AG04449 (cell line): ENCODE measurements around the gene FOXQ1.

Experiments
- CTCF ChIA-PET: fragments of 350-600 bp; formaldehyde crosslinking; extraction: SDS; loops from one replicate; lab custom pipeline; 2021; ENCODE audit warnings: antibody characterized with exemption; lab: Yijun Ruan, JAX
- POLR2A ChIA-PET: fragments of 400-600, 350-600 bp; formaldehyde crosslinking; extraction: SDS; loops from one replicate; lab custom pipeline; 2020; ENCODE audit warnings: antibody characterized with exemption, inconsistent platforms; lab: Yijun Ruan, JAX
- DNase-seq: peaks from one replicate; pipeline ENCODE4 v3.0.0-alpha.2; 2010; ENCODE audit warnings: low read depth, low spot score
- H3K4me3 ChIP-seq: 2 replicates; pipeline ENCODE4 v1.5.1; 2011; ENCODE audit warnings: low read depth, mild to moderate bottlenecking, control low read depth, low read length
- TF ChIP-seq, protein P1 (sequence below): IDR thresholded peaks from one replicate; pipeline ENCODE4 v1.5.1; 2011; ENCODE audit warnings: mild to moderate bottlenecking, moderate library complexity, low read length, control low read depth, inconsistent platforms; ENCODE audit not compliant: insufficient read depth; ENCODE audit errors: missing control alignments

FOXQ1 gene

DNA sequence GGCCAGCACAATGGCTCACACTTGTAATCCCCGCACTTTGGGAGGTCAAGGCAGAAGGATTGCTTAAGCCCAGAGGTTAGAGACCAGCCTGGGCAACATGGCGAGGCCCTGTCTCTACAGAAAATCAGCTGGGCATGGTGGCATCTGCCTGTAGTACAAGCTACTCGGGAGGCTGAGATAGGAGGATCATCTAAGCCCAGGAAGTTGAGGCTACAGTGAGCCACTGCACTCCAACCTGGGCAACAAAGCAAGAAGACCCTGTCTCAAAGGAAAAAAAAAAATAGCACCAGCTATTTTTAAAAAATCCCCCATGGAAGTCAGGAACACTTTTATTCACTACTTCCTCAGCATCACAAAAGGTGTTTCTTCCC is 45.2 kb upstream of the FOXQ1 start:
- POLR2A ChIA-PET: no interaction called here
- CTCF ChIA-PET: no interaction called here

DNA sequence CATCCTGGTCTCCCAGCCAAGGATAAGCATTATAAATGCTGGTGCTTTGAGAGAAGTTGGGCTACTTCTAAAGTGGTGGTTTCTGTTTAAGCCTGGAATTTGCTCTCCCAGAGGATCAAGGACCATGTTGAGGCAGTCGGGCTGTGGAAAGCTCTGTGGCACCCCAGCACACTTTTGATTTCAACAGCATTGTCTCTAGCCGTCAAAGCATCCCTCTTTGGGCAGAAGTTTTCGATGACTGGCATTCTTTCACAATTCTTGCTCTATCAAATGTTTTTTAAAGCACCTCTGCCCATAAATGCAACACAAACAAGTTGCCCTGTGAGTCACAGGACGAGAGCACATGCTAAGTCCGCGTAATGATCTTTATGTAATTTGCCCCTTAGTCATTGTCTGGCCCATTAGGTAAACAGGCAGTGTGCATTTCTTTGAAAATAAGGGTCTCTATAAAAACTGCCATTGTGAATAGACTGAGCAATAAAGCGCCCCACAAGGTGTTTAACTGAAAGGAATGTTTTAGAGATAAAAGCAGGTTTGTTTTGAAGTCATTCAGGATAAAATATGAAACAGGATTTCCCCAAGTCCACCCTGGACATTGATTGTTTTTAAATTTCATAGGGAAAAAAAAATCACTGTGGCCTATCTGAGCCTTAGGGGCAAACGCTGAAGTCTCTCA is 44.7 kb upstream of the FOXQ1 start:
- no peak for DNase-seq
- POLR2A ChIA-PET: no interaction called here
- TF ChIP-seq, protein P1, sequence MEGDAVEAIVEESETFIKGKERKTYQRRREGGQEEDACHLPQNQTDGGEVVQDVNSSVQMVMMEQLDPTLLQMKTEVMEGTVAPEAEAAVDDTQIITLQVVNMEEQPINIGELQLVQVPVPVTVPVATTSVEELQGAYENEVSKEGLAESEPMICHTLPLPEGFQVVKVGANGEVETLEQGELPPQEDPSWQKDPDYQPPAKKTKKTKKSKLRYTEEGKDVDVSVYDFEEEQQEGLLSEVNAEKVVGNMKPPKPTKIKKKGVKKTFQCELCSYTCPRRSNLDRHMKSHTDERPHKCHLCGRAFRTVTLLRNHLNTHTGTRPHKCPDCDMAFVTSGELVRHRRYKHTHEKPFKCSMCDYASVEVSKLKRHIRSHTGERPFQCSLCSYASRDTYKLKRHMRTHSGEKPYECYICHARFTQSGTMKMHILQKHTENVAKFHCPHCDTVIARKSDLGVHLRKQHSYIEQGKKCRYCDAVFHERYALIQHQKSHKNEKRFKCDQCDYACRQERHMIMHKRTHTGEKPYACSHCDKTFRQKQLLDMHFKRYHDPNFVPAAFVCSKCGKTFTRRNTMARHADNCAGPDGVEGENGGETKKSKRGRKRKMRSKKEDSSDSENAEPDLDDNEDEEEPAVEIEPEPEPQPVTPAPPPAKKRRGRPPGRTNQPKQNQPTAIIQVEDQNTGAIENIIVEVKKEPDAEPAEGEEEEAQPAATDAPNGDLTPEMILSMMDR: no peak
- no peak overlapping the region for H3K4me3 ChIP-seq
- CTCF ChIA-PET: no interaction called here

More for the DNA sequence above, 45.2 kb upstream of the FOXQ1 start:
- H3K4me3 ChIP-seq: no peak overlapping the region
- DNase-seq: no peak
- TF ChIP-seq, protein P1: no peak

DNA sequence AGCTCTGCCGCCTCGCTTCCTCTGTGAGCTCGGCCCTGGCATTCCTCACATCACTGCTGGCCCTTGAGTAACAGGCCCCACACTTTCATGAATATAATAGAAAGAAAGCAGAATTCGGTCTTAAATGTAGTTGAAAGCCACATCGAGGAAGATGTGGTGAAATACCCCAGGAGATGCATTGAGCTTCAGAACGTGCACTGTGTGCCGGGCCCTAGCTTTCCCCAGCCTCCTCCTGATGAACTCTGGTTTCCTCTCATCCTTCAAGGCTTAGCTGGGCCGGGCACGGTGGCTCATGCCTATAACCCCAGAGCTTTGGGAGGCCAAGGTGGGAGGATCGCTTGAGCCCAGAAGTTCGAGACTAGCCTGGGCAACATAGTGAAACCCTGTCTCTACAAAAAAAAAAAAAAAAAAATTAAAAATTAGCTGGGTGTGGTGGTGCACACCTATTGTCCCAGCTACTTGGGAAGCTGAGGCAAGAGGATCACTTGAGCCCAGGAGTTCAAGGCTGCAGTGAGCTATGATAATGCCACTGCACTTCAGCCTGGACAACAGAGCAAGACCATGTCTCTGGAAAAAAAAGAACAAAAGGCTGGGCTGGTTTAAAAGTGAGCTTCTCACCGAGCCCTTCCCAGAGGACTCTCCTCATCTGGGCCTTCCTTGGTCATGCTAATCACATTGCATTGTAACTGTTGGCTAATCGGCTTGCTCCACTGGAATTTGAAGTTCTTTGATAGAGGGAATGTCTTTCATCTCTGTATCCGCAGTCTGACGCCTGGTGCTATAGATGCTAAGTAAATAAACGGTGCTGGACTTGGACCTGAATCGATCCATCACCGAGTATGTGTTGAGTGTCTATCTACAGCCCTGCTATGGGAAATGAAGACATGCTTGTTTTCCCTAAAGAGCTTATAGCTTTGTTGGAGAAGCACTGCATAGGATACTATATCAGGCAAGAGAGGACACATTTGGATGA is 43.8 kb upstream of the FOXQ1 start:
- H3K4me3 ChIP-seq: no peak overlapping the region
- DNase-seq: no peak
- ChIA-PET CTCF (no interaction called here), POLR2A (no interaction called here)
- TF ChIP-seq, protein P1: no peak

DNA sequence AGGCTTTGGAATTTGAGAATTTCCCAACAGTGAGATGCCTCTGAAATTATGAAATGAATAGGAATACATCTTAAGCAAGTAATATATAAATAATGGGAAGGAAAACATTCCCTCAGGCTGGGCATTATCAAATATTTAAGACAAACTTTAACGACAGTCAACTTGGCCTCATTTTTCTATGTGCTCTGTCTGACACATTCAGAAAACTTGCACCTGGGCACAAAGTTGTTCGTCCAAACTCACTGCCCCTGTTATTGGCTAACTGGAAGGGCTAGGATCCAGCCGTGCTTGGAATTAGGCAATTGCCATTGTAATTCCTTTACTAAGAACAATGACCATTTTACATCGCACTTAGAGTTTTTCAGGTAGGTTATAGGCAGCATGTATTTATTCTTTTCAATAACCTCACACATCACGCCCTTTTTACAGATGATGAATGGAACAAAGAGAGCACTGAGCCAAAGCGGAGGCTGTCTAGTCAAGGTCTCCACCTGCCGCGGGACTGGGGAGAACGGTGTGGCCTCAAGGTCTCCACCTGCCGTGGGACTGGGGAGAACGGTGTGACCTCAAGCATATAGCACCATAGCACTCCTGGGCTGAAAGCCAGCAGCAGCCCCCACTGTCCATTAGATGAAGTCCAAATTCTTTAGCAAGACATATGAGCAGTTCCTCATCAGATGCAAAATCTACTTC is 40.7 kb upstream of the FOXQ1 start:
- no peak for DNase-seq
- ChIA-PET CTCF (no interaction called here), POLR2A (no interaction called here)
- TF ChIP-seq, protein P1: no peak
- no peak overlapping the region for H3K4me3 ChIP-seq

DNA sequence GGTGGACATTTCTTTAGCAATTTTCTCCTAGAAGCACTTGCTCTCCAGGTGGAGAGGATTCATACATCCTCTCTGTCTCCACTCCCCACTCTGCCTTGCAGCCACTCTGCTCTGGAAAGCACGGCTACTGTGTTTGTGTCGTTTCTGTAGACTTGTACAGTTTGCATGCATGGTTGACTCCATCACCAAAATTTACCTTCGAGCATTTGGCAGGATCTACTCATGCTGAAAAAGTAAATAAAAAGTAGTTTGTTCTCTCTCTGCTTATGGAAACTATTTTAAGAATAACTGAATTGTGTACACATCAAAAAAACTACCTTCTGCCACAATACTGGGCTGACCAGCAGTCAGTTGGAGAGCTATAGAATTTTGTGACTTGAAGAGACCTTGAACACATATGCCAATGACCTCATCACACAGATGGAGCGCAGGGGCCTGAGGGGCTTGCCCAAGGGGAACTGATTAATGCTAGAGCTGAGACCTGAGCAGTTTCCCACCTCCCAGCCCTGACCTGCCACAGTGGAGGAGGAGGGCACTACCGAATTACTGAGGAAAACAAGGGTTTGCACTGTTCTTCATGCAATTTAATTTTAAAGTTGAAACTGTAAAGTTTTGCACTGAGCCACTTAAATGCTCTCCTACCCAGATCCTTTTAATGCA is 33.7 kb upstream of the FOXQ1 start:
- H3K4me3 ChIP-seq: no peak overlapping the region
- TF ChIP-seq, protein P1: no peak
- ChIA-PET POLR2A (no interaction called here), CTCF (no interaction called here)
- no peak for DNase-seq
